SK-N-SH (cell line): Measurements from ENCODE around the gene MRPL17. TPM values are rescaled to one million over a fixed set of nuclear protein-coding genes. Genes with fewer than 3 reads are reported as not detected.
A peak's percentile ranks its signal among the peaks of the same experiment; 100 is the strongest.

Experiments
- CTCF ChIA-PET: fragments of 300-600, 350-600 bp; formaldehyde crosslinking; extraction: SDS; loops from one replicate; lab custom pipeline; 2021; lab: Yijun Ruan, JAX
- POLR2A ChIA-PET: fragments of 350-600 bp; sonication (Branson Sonifier 250); formaldehyde crosslinking; extraction: SDS; loops from one replicate; lab custom pipeline; 2020; ENCODE audit warnings: antibody characterized with exemption, inconsistent platforms; lab: Yijun Ruan, JAX
- DNase-seq: peaks from one replicate; pipeline ENCODE4 v3.0.0; 2012
- H2AFZ ChIP-seq: fragments of 200-600 bp; sonication (generic); 2 replicates; pipeline ENCODE4 v1.8.1; 2016; ENCODE audit warnings: antibody characterized with exemption, mild to moderate bottlenecking, low read depth
- H3F3A ChIP-seq: fragments of 200-600 bp; sonication (generic); replicated peaks from 2 replicates; pipeline ENCODE3; 2016; ENCODE audit warnings: antibody characterized with exemption, mild to moderate bottlenecking; ENCODE audit not compliant: insufficient read depth
- H3K27ac ChIP-seq, 2 experiments: fragments of 200-500 bp in 1 of 2; fragments of 200-600 bp in 1 of 2; sonication (Bioruptor generic) in 1 of 2; sonication (generic), shearing (Covaris generic) in 1 of 2; 2 replicates each; pipeline versions ENCODE4 v1.5.1 to v1.6.1; 2014 to 2016; ENCODE audit warnings: low read depth in 2 of 2, inconsistent platforms in 1 of 2, low read length in 1 of 2, mild to moderate bottlenecking in 1 of 2, mixed read lengths in 1 of 2
- H3K27me3 ChIP-seq: fragments of 200-600 bp; sonication (generic), shearing (Covaris generic); 2 replicates; pipeline ENCODE4 v1.6.1; 2016; ENCODE audit warnings: mixed run types; ENCODE audit not compliant: insufficient read depth
- H3K36me3 ChIP-seq, 2 experiments: fragments of 200-500 bp in 1 of 2; fragments of 200-600 bp in 1 of 2; sonication (Bioruptor generic) in 1 of 2; sonication (generic) in 1 of 2; replicated peaks in 1 of 2; 2 replicates each; pipeline versions ENCODE3 to v1.5.1; 2014 to 2016; ENCODE audit warnings: low read length in 1 of 2, mild to moderate bottlenecking in 1 of 2; ENCODE audit not compliant: insufficient read depth in 2 of 2, control insufficient read depth in 1 of 2
- H3K4me1 ChIP-seq, 2 experiments: fragments of 200-500 bp in 1 of 2; fragments of 200-600 bp in 1 of 2; sonication (Bioruptor generic) in 1 of 2; sonication (generic), shearing (Covaris generic) in 1 of 2; 2 replicates each; pipeline versions ENCODE4 v1.5.1 to v1.6.1; 2014 to 2016; ENCODE audit warnings: low read depth in 1 of 2, low read length in 1 of 2, mixed run types in 1 of 2; ENCODE audit not compliant: insufficient read depth in 2 of 2, control insufficient read depth in 1 of 2
- H3K4me2 ChIP-seq: fragments of 200-600 bp; sonication (generic), shearing (Covaris generic); 2 replicates; pipeline ENCODE4 v1.6.1; 2017; ENCODE audit warnings: mixed run types
- H3K4me3 ChIP-seq, 2 experiments: fragments of 200-500 bp in 1 of 2; fragments of 200-600 bp in 1 of 2; sonication (Bioruptor generic) in 1 of 2; sonication (generic), shearing (Covaris generic) in 1 of 2; 2 replicates each; pipeline versions ENCODE4 v1.5.1 to v1.8.1; 2014 to 2016; ENCODE audit warnings: low read depth in 2 of 2, inconsistent platforms in 1 of 2, low read length in 1 of 2, mild to moderate bottlenecking in 1 of 2, mixed read lengths in 1 of 2, moderate library complexity in 1 of 2
- H3K79me2 ChIP-seq: fragments of 200-600 bp; sonication (generic); 2 replicates; pipeline ENCODE4 v1.8.1; 2017; ENCODE audit warnings: mild to moderate bottlenecking; ENCODE audit not compliant: insufficient read depth
- H3K9ac ChIP-seq: fragments of 200-600 bp; sonication (generic); 2 replicates; pipeline ENCODE4 v1.6.1; 2017; ENCODE audit warnings: mixed run types
- H3K9me2 ChIP-seq: fragments of 200-600 bp; sonication (generic); 2 replicates; pipeline ENCODE4 v1.6.1; 2017; ENCODE audit warnings: mixed run types
- H3K9me3 ChIP-seq: fragments of 200-600 bp; sonication (generic); 2 replicates; pipeline ENCODE4 v1.6.1; 2017; ENCODE audit warnings: mixed run types, mild to moderate bottlenecking, moderate library complexity
- H4K20me1 ChIP-seq: fragments of 200-600 bp; sonication (generic); 2 replicates; pipeline ENCODE4 v1.6.1; 2017; ENCODE audit warnings: mild to moderate bottlenecking, mixed run types; ENCODE audit not compliant: insufficient read depth
- CHD2 ChIP-seq: fragments of 150-350 bp; IDR thresholded peaks from 2 replicates; pipeline ENCODE4 v1.6.1; 2018; ENCODE audit warnings: low read length; ENCODE audit not compliant: partially characterized antibody
- EZH2phosphoT487 ChIP-seq: fragments of 200-600 bp; sonication (generic); IDR thresholded peaks from 2 replicates; pipeline ENCODE4 v1.6.1; 2017; ENCODE audit warnings: low read depth, mixed run types, mild to moderate bottlenecking, antibody characterized with exemption, moderate library complexity, borderline replicate concordance
- FOSL2 ChIP-seq: IDR thresholded peaks from 2 replicates; pipeline ENCODE4 v1.4.0; 2012; ENCODE audit warnings: low read depth, mild to moderate bottlenecking, moderate library complexity, borderline replicate concordance
- FOXJ3 ChIP-seq: sonication (generic); formaldehyde crosslinking; IDR thresholded peaks from 2 replicates; pipeline ENCODE4 v1.5.1; 2020; ENCODE audit warnings: mild to moderate bottlenecking, missing genetic modification reagents
- GABPA ChIP-seq: IDR thresholded peaks from 2 replicates; pipeline ENCODE4 v1.4.0; 2012; ENCODE audit warnings: low read depth, mild to moderate bottlenecking
- GATA2 ChIP-seq: sonication (generic); formaldehyde crosslinking; IDR thresholded peaks from 2 replicates; pipeline ENCODE4 v1.5.0; 2020; ENCODE audit warnings: mild to moderate bottlenecking, missing genetic modification reagents
- JUND ChIP-seq: IDR thresholded peaks from 2 replicates; pipeline ENCODE4 v1.4.0; 2012
- MXI1 ChIP-seq: IDR thresholded peaks from 2 replicates; pipeline ENCODE4 v1.6.1; 2012; ENCODE audit warnings: mild to moderate bottlenecking, low read depth, low read length, improper control_type of control experiment
- NFIC ChIP-seq: IDR thresholded peaks from 2 replicates; pipeline ENCODE4 v1.4.0; 2012; ENCODE audit warnings: borderline replicate concordance
- NRF1 ChIP-seq: IDR thresholded peaks from 2 replicates; pipeline ENCODE4 v1.6.1; 2012; ENCODE audit warnings: low read depth, mild to moderate bottlenecking, low read length
- POLR2AphosphoS5 ChIP-seq: IDR thresholded peaks from 2 replicates; pipeline ENCODE4 v1.6.1; 2012; ENCODE audit warnings: low read depth, low read length
- RAD21 ChIP-seq: IDR thresholded peaks from 2 replicates; pipeline ENCODE4 v1.6.1; 2012; ENCODE audit warnings: mild to moderate bottlenecking, low read length
- RCOR1 ChIP-seq: fragments of 150-350 bp; IDR thresholded peaks from 2 replicates; pipeline ENCODE4 v1.6.1; 2017; ENCODE audit warnings: antibody characterized with exemption, low read length
- TCF12 ChIP-seq: IDR thresholded peaks from 2 replicates; pipeline ENCODE4 v1.4.0; 2012
- TEAD4 ChIP-seq: IDR thresholded peaks from 2 replicates; pipeline ENCODE4 v1.4.0; 2012; ENCODE audit warnings: mild to moderate bottlenecking, borderline replicate concordance; ENCODE audit not compliant: insufficient read depth
- WGBS: methylation state at CpG from one replicate; pipeline ENCODE4 v1.1.6; 2017; ENCODE audit warnings: low lambda C conversion rate; 5-methylcytosine and 5-hydroxymethylcytosine counted together
- polyA plus RNA-seq, 3 experiments: library from polyadenylated mRNA; depleted of rRNA; stranded (reverse); fragments of >200 nt; gene quantifications; 2 replicates each; pipeline ENCODE4 v1.2.3, GENCODE V29; 2012
- TF ChIP-seq, protein P1 (sequence below): IDR thresholded peaks from 2 replicates; pipeline ENCODE4 v1.6.1; 2012; ENCODE audit warnings: mild to moderate bottlenecking, low read depth, low read length, moderate library complexity

The MRPL17 gene
- polyA plus RNA-seq, 1 of the 3 experiments (the other 2 are of a cell fraction) = 88.6 TPM

DNA sequence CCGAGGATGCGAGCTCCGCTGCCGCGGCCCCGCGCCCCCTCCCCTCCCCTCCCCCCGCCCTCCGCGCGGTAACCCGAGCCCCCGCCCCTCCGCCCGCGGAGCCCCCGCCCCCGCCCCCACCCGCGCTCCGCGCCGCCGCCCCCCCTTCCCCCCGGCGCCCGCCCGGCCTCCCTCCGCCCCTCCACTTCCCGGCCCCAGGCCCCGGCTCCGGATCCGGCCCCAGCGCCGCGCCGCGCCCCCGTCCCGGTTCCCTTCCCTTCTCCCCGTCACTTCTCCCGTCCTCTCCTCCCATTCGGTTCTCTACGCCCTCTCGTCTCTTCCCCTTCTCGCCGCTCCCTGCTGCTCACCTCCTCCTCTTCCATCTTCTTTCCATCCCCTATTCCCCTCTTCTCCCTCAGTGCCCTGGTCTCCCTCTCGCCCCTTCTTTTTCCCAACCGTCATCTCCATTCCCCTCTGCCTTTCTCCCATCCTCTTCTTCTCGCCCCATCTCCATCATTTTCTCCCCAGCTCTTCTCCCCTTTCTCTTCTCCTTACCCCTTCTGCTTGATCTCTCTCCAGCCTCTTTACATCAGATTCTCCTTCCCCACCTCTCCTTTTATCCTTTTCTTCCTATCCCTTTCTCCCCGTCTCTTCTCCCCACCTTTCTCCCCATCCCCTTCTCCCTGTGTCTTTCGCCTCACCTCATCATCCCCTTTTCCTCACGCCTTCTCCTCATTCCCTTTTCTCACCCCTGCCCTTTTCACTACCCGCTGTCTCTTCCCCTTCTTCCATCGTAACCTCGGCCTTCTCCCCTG lies 27.2 kb downstream of the MRPL17 start, which contains the start of gene DCHS1:
TSS of gene DCHS1 (minus strand) at position 20 of the 794 bp plus-strand sequence. CDS start 14,196 bp downstream, outside the sequence.
- 0 out of 2 replicates have a peak within 1 kb of the TSS, but pooled peaks have one; percentile 79 for H2AFZ ChIP-seq

DNA sequence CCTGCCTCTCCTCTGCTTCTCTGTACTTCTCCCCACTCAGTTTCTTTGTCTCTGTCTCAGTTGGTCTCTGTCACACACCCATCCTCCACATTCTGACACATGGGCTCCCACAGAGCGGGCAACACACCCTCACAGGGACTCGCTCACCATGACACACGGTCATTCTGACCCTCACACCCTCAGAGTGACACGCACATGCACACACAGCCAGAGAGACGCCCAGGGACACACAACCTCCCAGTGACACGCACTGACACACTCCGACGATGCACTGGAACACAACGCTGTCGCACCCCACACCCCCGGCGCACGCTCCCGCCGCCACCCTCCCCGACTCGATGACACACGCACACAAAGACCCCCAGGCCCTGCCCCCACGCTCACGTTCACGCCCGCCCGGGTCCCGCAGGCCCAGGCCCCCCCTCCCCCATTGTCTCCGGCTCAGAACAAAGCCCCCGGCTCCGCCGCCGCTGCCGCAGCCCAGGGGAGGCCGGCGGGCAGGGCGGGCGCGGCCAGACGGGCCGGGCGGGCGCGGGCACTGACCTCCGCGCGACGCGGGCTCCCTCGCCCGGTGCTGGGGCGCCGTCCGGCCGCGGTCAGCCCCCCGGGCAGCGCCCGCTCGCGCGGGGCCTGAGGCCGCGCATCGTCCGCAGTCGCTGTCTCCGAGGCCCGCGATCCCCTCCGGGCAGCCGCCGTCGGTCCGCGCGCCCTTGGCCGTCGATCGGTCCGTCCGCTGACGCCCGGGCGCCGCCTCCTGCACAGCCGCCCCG lies 27.9 kb downstream of the MRPL17 start:
- no peaks in the 10 kb centered on the region for H3K27me3 ChIP-seq
- H3K4me2 ChIP-seq = peak overlapping the region; percentile 74; the same call in 1 of the 2 replicates
- no peaks in the 10 kb centered on the region for H4K20me1 ChIP-seq
- peak overlapping the region in 1 of 2 experiments; percentile 71; a peak in 1 of 4 replicates for H3K27ac ChIP-seq
- peaks cover 0 to 25% of the 10 kb centered on the region in 2 experiments; a peak in 1 of 4 replicates for H3K4me1 ChIP-seq
- peak; percentile 78 for DNase-seq
- no peaks in the 10 kb centered on the region for H3K36me3 ChIP-seq
- peak overlapping the region; percentile 58 to 62 for H3K4me3 ChIP-seq
- 21% methylated on average over 25 of the region's 84 CpGs for WGBS
- H3K9me2 ChIP-seq = no peaks in the 10 kb centered on the region
- H3K79me2 ChIP-seq = no peaks in the 10 kb centered on the region
- H3F3A ChIP-seq = peaks cover 4% of the 10 kb centered on the region
- ChIA-PET POLR2A (interaction anchor here (1.0 kb wide), 1 partner anchor 8 kb away, joined by 11 read pairs; no protein-coding TSS in a partner anchor), CTCF (interaction anchor here (1.0 to 3.2 kb wide), 2 partner anchors 8 to 124 kb away, joined by 6 to 10 read pairs; no protein-coding TSS in a partner anchor)
- H2AFZ ChIP-seq = 0 out of 2 replicates have a peak overlapping the region, but pooled peaks have one; percentile 41
- peak; percentile 85 for TF ChIP-seq MXI1
- no peak for TF ChIP-seq POLR2AphosphoS5
- no peak for TF ChIP-seq NRF1
- TF ChIP-seq, protein P1, sequence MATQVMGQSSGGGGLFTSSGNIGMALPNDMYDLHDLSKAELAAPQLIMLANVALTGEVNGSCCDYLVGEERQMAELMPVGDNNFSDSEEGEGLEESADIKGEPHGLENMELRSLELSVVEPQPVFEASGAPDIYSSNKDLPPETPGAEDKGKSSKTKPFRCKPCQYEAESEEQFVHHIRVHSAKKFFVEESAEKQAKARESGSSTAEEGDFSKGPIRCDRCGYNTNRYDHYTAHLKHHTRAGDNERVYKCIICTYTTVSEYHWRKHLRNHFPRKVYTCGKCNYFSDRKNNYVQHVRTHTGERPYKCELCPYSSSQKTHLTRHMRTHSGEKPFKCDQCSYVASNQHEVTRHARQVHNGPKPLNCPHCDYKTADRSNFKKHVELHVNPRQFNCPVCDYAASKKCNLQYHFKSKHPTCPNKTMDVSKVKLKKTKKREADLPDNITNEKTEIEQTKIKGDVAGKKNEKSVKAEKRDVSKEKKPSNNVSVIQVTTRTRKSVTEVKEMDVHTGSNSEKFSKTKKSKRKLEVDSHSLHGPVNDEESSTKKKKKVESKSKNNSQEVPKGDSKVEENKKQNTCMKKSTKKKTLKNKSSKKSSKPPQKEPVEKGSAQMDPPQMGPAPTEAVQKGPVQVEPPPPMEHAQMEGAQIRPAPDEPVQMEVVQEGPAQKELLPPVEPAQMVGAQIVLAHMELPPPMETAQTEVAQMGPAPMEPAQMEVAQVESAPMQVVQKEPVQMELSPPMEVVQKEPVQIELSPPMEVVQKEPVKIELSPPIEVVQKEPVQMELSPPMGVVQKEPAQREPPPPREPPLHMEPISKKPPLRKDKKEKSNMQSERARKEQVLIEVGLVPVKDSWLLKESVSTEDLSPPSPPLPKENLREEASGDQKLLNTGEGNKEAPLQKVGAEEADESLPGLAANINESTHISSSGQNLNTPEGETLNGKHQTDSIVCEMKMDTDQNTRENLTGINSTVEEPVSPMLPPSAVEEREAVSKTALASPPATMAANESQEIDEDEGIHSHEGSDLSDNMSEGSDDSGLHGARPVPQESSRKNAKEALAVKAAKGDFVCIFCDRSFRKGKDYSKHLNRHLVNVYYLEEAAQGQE = no peak
- peak overlapping the region; percentile 25; the same call in 1 of the 2 replicates for H3K9ac ChIP-seq
- no peaks in the 10 kb centered on the region for H3K9me3 ChIP-seq

More for the DNA sequence above, 27.2 kb downstream of the MRPL17 start, which contains the start of gene DCHS1:
- Histone ChIP-seq H3K36me3 (no peaks in the 10 kb centered on the region), H3K9ac (peak within 1 kb of the TSS; percentile 49), H3K27me3 (no peaks in the 10 kb centered on the region), H3K9me3 (no peaks in the 10 kb centered on the region), H3K4me1 (peaks cover 0 to 25% of the 10 kb centered on the region in 2 experiments; a peak in 1 of 4 replicates), H3K9me2 (no peaks in the 10 kb centered on the region)
- DNase-seq = peak; percentile 96
- 29% methylated on average over 28 of the region's 56 CpGs for WGBS
- ChIA-PET POLR2A (interaction anchor here (1.0 kb wide), 1 partner anchor 9 kb away, joined by 11 read pairs; no protein-coding TSS in a partner anchor), CTCF (interaction anchor here (0.8 to 3.2 kb wide), 4 partner anchors 9 to 124 kb away, joined by 3 to 10 read pairs (median 6); no protein-coding TSS in a partner anchor)
- TF ChIP-seq NFIC (no peak), RAD21 (no peak), RCOR1 (no peak), JUND (no peak), CHD2 (no peak), GATA2 (CRISPR knock-in tag) (no peak), TEAD4 (no peak), EZH2phosphoT487 (no peak), FOXJ3 (CRISPR knock-in tag) (no peak), TCF12 (no peak), GABPA (no peak), FOSL2 (no peak)
- TF ChIP-seq, all 33 proteins: peak for 0
- Histone ChIP-seq H3K4me3 (peak within 1 kb of the TSS; percentile 58 to 62), H3K4me2 (peak within 1 kb of the TSS; percentile 74), H3K79me2 (no peaks in the 10 kb centered on the region), H3F3A (peaks cover 4% of the 10 kb centered on the region), H4K20me1 (no peaks in the 10 kb centered on the region), H3K27ac (peak within 1 kb of the TSS in 1 of 2 experiments; percentile 71; a peak in 1 of 4 replicates)
